ENCODE measurements around the gene LHX3.

LHX3 gene

GRCh38 chr9:136192289-136193126 is 12.4 kb downstream of the LHX3 start:
- DNase-seq (ENCODE audit: low read depth), result no peak

- DNase-seq (ENCODE audit: low read depth), result no peak
Measured at GRCh38 chr9:136191960-136192286, 13.0 kb downstream of the LHX3 start.

GRCh38 chr9:136191099-136191959 is 13.6 kb downstream of the LHX3 start:
- no peak for DNase-seq (ENCODE audit: low read depth)

- DNase-seq (ENCODE audit: low read depth), result no peak
Measured at GRCh38 chr9:136190656-136191055, 14.3 kb downstream of the LHX3 start.

GRCh38 chr9:136190237-136190601 is 14.7 kb downstream of the LHX3 start:
- DNase-seq (ENCODE audit: low read depth), result no peak

- DNase-seq (ENCODE audit: low read depth), result no peak
Measured at GRCh38 chr9:136189394-136190236, 15.3 kb downstream of the LHX3 start.

- no peak for DNase-seq (ENCODE audit: low read depth)
Measured at GRCh38 chr9:136187683-136188586, 17.0 kb downstream of the LHX3 start.

GRCh38 chr9:136187197-136187596 is 17.7 kb downstream of the LHX3 start:
- DNase-seq (ENCODE audit: low read depth), result no peak

GRCh38 chr9:136186386-136186785 is 18.5 kb downstream of the LHX3 start:
- no peak for DNase-seq (ENCODE audit: low read depth)

GRCh38 chr9:136185596-136186366 is 19.1 kb downstream of the LHX3 start:
- DNase-seq (ENCODE audit: low read depth), result no peak

- no peak for DNase-seq (ENCODE audit: low read depth)
Measured at GRCh38 chr9:136185066-136185465, 19.9 kb downstream of the LHX3 start.

- no peak for DNase-seq (ENCODE audit: low read depth)
Measured at GRCh38 chr9:136182850-136183422, 22.0 kb downstream of the LHX3 start.

GRCh38 chr9:136182420-136182787 is 22.5 kb downstream of the LHX3 start:
- no peak for DNase-seq (ENCODE audit: low read depth)

- no peak for DNase-seq (ENCODE audit: low read depth)
Measured at GRCh38 chr9:136181784-136182419, 23.0 kb downstream of the LHX3 start.

- DNase-seq (ENCODE audit: low read depth), result no peak
Measured at GRCh38 chr9:136180586-136180985, 24.3 kb downstream of the LHX3 start.

- DNase-seq (ENCODE audit: low read depth), result no peak
Measured at GRCh38 chr9:136179761-136180160, 25.2 kb downstream of the LHX3 start.

GRCh38 chr9:136179101-136179616 is 25.8 kb downstream of the LHX3 start:
- no peak for DNase-seq (ENCODE audit: low read depth)

GRCh38 chr9:136178773-136179075 is 26.2 kb downstream of the LHX3 start:
- DNase-seq (ENCODE audit: low read depth), result no peak

- DNase-seq (ENCODE audit: low read depth), result no peak
Measured at GRCh38 chr9:136178061-136178772, 26.7 kb downstream of the LHX3 start.
